Measurements from ENCODE around the gene AGR3.
"Not testable (repeated sequence)": the region's sequence is repeated elsewhere in the genome, so short reads cannot be mapped to it uniquely, and the experiment has no call there.

AGR3 gene

DNA sequence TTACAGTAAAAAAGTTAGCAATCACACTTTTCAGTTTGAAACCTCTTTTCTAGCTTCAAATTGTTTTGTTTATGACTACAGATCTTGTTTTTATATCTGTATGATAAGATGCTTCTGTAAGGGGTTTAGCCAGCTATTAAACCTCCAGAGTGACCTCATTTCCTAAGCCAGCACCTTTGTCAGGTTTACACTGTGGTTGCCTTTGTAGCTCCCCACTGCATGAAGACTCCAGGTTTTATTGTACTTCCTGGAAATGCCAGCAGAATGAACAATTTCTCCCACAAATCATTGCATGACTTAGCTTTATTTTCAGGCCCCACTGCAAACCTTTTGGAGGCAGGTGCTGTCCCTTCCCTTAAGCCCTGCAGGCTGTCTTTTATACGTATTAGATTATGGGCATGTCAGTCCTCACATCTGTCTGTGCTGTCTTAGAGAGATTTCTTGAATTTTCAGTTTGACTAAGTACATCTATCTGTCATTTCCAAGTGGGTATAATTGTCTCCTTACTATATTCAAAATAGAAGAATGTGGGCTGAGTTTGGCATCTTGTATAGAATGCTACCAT, 8.2 kb upstream of the AGR3 start:
- no peak overlapping the region for H3K4me3 ChIP-seq (ENCODE audit: low read depth, low read length)
- no peaks in the 10 kb centered on the region for H3K27me3 ChIP-seq (ENCODE audit: control insufficient read depth, insufficient read depth, low read length)
- H3K9ac ChIP-seq (ENCODE audit: low read depth, low read length) = no peak overlapping the region
- H3K36me3 ChIP-seq (ENCODE audit: control insufficient read depth, insufficient read depth, low read length) = no peaks in the 10 kb centered on the region
- H3K9me3 ChIP-seq (ENCODE audit: control insufficient read depth, insufficient read depth, low read length) = no peaks in the 10 kb centered on the region
- no peaks in the 10 kb centered on the region for H3K4me1 ChIP-seq (ENCODE audit: control insufficient read depth, insufficient read depth, low read length)

- H3K36me3 ChIP-seq (ENCODE audit: control insufficient read depth, insufficient read depth, low read length) = no peaks in the 10 kb centered on the region
- no peak overlapping the region for H3K4me3 ChIP-seq (ENCODE audit: low read depth, low read length)
- no peak overlapping the region for H3K9ac ChIP-seq (ENCODE audit: low read depth, low read length)
- no peaks in the 10 kb centered on the region for H3K9me3 ChIP-seq (ENCODE audit: control insufficient read depth, insufficient read depth, low read length)
- H3K4me1 ChIP-seq (ENCODE audit: control insufficient read depth, insufficient read depth, low read length) = no peaks in the 10 kb centered on the region
- H3K27me3 ChIP-seq (ENCODE audit: control insufficient read depth, insufficient read depth, low read length) = no peaks in the 10 kb centered on the region
These were observed 7.5 kb upstream of the AGR3 start for GRCh38 chr7:16889305-16889704.

DNA sequence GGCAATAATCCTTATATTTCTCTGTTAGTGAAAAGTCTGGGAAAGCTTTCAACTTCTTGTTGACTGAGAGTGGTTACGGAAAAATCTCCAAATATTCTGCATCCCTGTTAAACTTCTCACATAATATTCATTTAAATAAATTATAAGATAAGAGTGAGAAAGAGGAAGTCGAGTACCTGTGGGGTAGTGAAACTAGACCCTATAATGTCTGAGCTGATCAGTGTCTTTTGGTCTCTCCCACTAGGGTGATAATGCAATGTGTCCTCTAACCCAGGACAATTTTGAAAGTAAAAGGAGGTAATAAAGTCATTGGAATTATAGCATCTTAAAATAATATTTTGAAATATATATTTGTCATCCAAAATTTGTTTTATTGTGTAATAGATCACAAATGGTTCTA, 2.1 kb upstream of the AGR3 start:
- Histone ChIP-seq H3K4me3 (ENCODE audit: low read depth, low read length) (no peak overlapping the region), H3K36me3 (ENCODE audit: control insufficient read depth, insufficient read depth, low read length) (no peaks in the 10 kb centered on the region), H3K9ac (ENCODE audit: low read depth, low read length) (no peak overlapping the region), H3K27me3 (ENCODE audit: control insufficient read depth, insufficient read depth, low read length) (no peaks in the 10 kb centered on the region), H3K9me3 (ENCODE audit: control insufficient read depth, insufficient read depth, low read length) (no peaks in the 10 kb centered on the region), H3K4me1 (ENCODE audit: control insufficient read depth, insufficient read depth, low read length) (no peaks in the 10 kb centered on the region)

DNA sequence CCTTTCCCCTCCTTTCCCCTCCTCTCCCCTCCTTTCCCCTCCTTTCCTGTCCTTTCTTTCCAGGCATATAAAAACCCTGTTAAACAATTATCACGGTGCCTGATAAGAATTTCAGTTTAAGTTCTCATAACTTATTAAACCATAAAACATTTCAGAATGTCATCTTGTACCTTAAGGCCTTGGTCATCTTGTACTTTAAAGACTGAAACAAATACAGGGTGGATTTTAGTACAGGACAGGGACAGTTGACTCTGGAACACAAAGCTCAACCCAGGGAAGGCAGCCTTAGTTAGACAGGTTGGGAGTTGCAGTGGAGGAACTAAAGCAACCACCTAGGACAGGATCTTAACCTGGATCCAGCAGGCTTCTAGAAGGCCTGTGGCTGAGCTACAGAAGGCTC, 1.2 kb downstream of the AGR3 start:
- Histone ChIP-seq H3K36me3 (ENCODE audit: control insufficient read depth, insufficient read depth, low read length) (no peaks in the 10 kb centered on the region), H3K4me1 (ENCODE audit: control insufficient read depth, insufficient read depth, low read length) (no peaks in the 10 kb centered on the region), H3K4me3 (ENCODE audit: low read depth, low read length) (no peak overlapping the region), H3K27me3 (ENCODE audit: control insufficient read depth, insufficient read depth, low read length) (no peaks in the 10 kb centered on the region), H3K9ac (ENCODE audit: low read depth, low read length) (no peak overlapping the region), H3K9me3 (ENCODE audit: control insufficient read depth, insufficient read depth, low read length) (no peaks in the 10 kb centered on the region)

- Histone ChIP-seq H3K36me3 (ENCODE audit: control insufficient read depth, insufficient read depth, low read length) (no peaks in the 10 kb centered on the region), H3K4me3 (ENCODE audit: low read depth, low read length) (no peak overlapping the region), H3K9ac (ENCODE audit: low read depth, low read length) (no peak overlapping the region), H3K4me1 (ENCODE audit: control insufficient read depth, insufficient read depth, low read length) (no peaks in the 10 kb centered on the region), H3K27me3 (ENCODE audit: control insufficient read depth, insufficient read depth, low read length) (no peaks in the 10 kb centered on the region), H3K9me3 (ENCODE audit: control insufficient read depth, insufficient read depth, low read length) (no peaks in the 10 kb centered on the region)
These were observed 2.6 kb downstream of the AGR3 start for GRCh38 chr7:16879181-16879580.

DNA sequence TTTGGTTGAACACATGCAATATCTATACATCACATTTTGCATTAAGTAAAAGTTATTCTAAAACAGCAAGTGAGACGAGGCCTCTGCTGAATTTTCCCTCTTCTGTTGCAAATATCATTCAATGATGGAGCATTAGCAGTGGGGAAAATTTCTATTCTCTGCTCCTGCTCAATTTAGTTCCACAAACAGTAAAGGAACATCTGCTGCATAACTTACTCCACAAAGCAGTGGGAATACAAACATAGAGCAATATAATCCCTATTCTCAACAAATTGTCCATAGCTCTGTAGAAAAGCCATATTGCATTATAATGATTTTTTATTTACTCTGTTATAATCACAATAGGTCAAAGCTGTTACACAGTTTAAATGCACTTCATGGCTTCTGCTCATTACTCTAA, 5.9 kb downstream of the AGR3 start:
- Histone ChIP-seq H3K27me3 (ENCODE audit: control insufficient read depth, insufficient read depth, low read length) (no peaks in the 10 kb centered on the region), H3K4me1 (ENCODE audit: control insufficient read depth, insufficient read depth, low read length) (no peaks in the 10 kb centered on the region), H3K36me3 (ENCODE audit: control insufficient read depth, insufficient read depth, low read length) (no peaks in the 10 kb centered on the region), H3K9me3 (ENCODE audit: control insufficient read depth, insufficient read depth, low read length) (no peaks in the 10 kb centered on the region), H3K9ac (ENCODE audit: low read depth, low read length) (no peak overlapping the region), H3K4me3 (ENCODE audit: low read depth, low read length) (no peak overlapping the region)

DNA sequence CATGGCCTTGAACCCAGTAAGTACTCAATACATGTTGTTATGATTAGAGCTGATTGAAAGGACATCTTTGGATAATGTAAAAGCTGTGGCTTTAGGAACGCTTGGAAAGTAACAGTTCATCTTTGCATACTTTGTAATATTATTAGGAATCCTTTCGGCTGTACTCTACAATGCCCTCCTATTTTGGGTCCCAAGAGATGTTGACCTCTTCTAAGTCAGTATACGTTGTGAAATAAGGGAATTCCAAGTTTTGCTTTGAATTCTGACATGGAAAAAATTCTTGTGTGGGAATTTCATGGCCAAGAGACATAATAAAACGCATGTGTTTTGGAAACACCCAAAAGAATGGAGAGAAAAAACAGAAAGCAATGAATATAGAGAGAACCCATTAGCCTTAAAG, 7.7 kb downstream of the AGR3 start:
- Histone ChIP-seq H3K36me3 (ENCODE audit: control insufficient read depth, insufficient read depth, low read length) (no peaks in the 10 kb centered on the region), H3K4me3 (ENCODE audit: low read depth, low read length) (no peak overlapping the region), H3K27me3 (ENCODE audit: control insufficient read depth, insufficient read depth, low read length) (no peaks in the 10 kb centered on the region), H3K9me3 (ENCODE audit: control insufficient read depth, insufficient read depth, low read length) (no peaks in the 10 kb centered on the region), H3K4me1 (ENCODE audit: control insufficient read depth, insufficient read depth, low read length) (no peaks in the 10 kb centered on the region), H3K9ac (ENCODE audit: low read depth, low read length) (no peak overlapping the region)

DNA sequence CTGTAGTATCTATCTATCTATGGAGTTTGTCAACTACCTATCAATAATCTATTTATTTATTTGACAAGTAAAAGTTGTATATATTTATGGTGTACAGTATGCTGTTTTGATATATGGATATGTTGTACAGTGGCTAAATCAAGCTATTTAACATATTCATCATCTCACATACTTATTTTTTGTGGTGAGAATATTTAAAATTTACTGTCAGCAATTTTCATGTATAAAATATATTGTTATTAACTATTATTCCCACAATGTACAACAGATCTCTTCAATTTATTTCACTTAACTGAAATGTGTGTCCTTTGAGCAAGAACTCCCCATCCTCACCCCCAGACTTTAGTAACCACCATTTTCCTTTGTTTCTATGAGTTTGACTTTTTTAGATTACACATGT, 14.5 kb downstream of the AGR3 start:
- Histone ChIP-seq H3K4me1 (ENCODE audit: control insufficient read depth, insufficient read depth, low read length) (no peaks in the 10 kb centered on the region), H3K27me3 (ENCODE audit: control insufficient read depth, insufficient read depth, low read length) (no peaks in the 10 kb centered on the region), H3K36me3 (ENCODE audit: control insufficient read depth, insufficient read depth, low read length) (no peaks in the 10 kb centered on the region), H3K9ac (ENCODE audit: low read depth, low read length) (no peak overlapping the region), H3K9me3 (ENCODE audit: control insufficient read depth, insufficient read depth, low read length) (no peaks in the 10 kb centered on the region), H3K4me3 (ENCODE audit: low read depth, low read length) (no peak overlapping the region)

DNA sequence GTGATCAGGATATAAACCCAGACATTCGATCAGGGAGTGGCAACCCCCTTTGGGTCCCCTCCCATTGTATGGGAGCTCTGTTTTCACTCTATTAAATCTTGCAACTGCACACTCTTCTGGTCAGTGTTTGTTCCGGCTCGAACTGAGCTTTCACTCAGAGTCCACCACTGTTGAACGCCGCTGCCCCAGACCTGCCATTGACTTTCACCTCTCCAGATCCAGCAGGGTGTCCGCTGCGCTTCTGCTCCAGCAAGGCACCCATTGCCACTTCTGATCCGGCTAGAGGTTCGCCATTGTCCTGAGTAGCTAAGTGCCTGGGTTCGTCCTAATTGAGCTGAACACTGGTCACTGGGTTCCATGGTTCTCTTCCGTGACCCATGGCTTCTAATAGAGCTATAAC, 28.6 kb downstream of the AGR3 start:
- H3K9me3 ChIP-seq (ENCODE audit: control insufficient read depth, insufficient read depth, low read length); H3K27me3 ChIP-seq (ENCODE audit: control insufficient read depth, insufficient read depth, low read length); H3K4me1 ChIP-seq (ENCODE audit: control insufficient read depth, insufficient read depth, low read length); H3K9ac ChIP-seq (ENCODE audit: low read depth, low read length); H3K4me3 ChIP-seq (ENCODE audit: low read depth, low read length); H3K36me3 ChIP-seq (ENCODE audit: control insufficient read depth, insufficient read depth, low read length): not testable (repeated sequence)

GRCh38 chr7:16851829-16852228, 30.0 kb downstream of the AGR3 start:
- Histone ChIP-seq H3K9me3 (ENCODE audit: control insufficient read depth, insufficient read depth, low read length) (no peaks in the 10 kb centered on the region), H3K27me3 (ENCODE audit: control insufficient read depth, insufficient read depth, low read length) (no peaks in the 10 kb centered on the region), H3K4me3 (ENCODE audit: low read depth, low read length) (no peak overlapping the region), H3K9ac (ENCODE audit: low read depth, low read length) (no peak overlapping the region), H3K4me1 (ENCODE audit: control insufficient read depth, insufficient read depth, low read length) (no peaks in the 10 kb centered on the region), H3K36me3 (ENCODE audit: control insufficient read depth, insufficient read depth, low read length) (no peaks in the 10 kb centered on the region)

DNA sequence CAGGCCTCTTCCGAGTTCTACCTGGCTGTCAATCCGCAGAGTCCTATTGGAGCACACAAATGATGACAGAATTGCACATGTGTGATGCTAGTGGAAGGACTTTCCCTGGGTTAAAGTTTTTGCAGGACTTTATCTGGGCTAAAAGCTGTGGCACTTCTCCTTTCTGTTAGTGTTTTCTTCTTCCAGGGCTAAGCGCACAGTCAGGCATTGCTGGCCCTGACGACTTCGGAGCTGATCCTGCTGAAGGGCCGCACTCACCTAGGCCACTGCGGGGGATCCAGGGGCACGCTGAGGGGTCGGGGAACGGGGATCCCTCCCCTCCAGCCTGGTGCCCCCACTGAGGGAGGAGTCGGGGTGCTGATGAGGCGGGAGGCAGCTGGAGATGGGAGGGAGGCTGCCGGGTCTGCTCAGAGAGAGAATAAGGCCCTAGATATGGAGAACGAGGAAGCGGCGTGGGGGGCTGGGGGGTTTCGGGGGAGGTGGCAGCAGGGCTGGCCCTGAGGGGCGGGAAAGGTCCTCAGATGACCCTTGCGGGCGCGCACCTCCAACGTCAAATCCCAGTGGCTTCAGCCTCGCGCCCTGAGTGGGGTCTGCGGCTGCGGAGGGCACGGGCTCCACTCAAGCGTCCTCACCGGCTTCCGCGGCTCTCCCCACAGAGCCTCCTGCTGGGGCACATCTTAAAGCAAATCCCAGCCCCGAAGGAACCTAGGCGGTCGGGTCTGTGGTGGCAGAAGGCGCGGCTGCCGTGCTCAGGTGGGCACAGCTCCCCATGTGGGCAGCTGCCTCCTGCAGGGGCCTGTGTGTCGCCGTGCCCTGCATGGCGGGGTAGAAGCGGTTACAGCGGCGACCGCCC, 30.9 kb downstream of the AGR3 start:
- H3K4me3 ChIP-seq (ENCODE audit: low read depth, low read length) = no peak overlapping the region
- no peaks in the 10 kb centered on the region for H3K27me3 ChIP-seq (ENCODE audit: control insufficient read depth, insufficient read depth, low read length)

DNA sequence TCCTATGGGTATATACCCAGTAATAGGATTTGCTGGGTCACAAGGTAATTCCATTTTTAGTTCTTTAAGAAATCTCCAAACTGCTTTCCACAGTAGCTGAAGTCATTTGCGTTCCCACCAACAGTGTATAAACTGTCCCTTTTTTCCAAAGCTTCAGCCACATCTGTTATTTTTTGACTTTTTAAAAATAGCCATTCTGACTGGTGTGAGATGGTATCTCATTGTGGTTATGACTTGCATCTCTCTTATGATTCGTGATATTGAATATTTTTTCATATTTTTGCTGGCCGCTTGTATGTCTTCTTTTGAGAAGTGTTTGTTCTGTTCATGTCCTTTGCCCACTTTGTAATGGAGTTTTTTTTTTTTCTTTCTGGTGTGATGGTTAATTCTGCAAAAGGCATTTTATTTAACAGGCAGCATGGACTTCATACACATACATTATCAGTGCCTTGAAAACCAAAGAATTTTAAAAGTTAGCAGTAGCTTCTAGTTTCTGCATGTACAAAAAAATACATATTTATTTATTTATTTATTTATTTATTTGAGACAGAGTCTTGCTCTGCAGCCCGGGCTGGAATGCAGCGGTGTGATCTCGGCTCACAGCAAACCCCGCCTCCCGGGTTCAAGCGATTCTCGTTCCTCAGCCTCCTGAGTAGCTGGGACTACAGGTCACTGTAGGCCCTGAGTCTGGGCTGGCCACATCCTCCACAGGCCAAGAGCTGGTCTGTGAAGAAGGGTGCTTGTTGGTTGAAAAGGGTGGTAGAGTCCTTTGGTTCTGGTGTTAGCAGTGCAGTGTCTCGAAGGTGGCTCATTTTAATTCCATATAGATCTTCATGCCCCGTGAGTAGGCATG, 32.3 kb downstream of the AGR3 start:
- H3K9me3 ChIP-seq (ENCODE audit: control insufficient read depth, insufficient read depth, low read length) = no peaks in the 10 kb centered on the region
- H3K27me3 ChIP-seq (ENCODE audit: control insufficient read depth, insufficient read depth, low read length) = no peaks in the 10 kb centered on the region
- no peaks in the 10 kb centered on the region for H3K4me1 ChIP-seq (ENCODE audit: control insufficient read depth, insufficient read depth, low read length)
- H3K9ac ChIP-seq (ENCODE audit: low read depth, low read length) = no peak overlapping the region
- H3K36me3 ChIP-seq (ENCODE audit: control insufficient read depth, insufficient read depth, low read length) = no peaks in the 10 kb centered on the region
- H3K4me3 ChIP-seq (ENCODE audit: low read depth, low read length) = no peak overlapping the region

More for the DNA sequence above, 30.9 kb downstream of the AGR3 start:
- Histone ChIP-seq H3K9ac (ENCODE audit: low read depth, low read length) (no peak overlapping the region), H3K36me3 (ENCODE audit: control insufficient read depth, insufficient read depth, low read length) (no peaks in the 10 kb centered on the region), H3K9me3 (ENCODE audit: control insufficient read depth, insufficient read depth, low read length) (no peaks in the 10 kb centered on the region), H3K4me1 (ENCODE audit: control insufficient read depth, insufficient read depth, low read length) (no peaks in the 10 kb centered on the region)

All from iPS-15b (cell line).